ENCODE results near the gene PTPRZ1.

The PTPRZ1 gene

DNA sequence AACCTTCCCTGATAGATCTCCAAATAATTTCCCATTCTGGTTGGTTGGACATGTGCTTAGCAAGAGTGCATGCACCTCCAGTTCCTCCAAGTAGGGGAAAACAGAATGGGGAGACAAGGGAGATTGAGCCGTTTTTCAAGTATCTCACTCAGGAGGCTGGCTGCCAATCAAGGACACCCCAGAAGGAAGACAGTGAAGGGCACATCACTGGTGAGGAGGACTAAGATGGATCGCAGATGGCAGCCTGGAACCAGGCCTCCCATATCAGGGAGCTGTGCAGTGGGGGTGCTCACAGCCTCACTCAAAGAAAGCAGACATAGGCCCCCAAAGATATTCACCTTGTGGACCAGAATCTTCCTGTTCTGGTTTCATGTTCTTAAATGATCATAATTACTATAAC is 31.2 kb downstream of the PTPRZ1 start:
- TF ChIP-seq TCF4 (CRISPR knock-in tag; IDR thresholded peaks at IDR 0.05; ENCODE audit: borderline replicate concordance) (no peak), GLIS3 (CRISPR knock-in tag; IDR thresholded peaks at IDR 0.05) (no peak), ZFP3 (CRISPR knock-in tag; IDR thresholded peaks at IDR 0.05) (no peak), ZNF70 (CRISPR knock-in tag; IDR thresholded peaks at IDR 0.05) (no peak), BACH2 (CRISPR knock-in tag; IDR thresholded peaks at IDR 0.05; ENCODE audit: borderline replicate concordance) (no peak), ZC3H10 (CRISPR knock-in tag; IDR thresholded peaks at IDR 0.05) (no peak), ZNF565 (CRISPR knock-in tag; conservative IDR thresholded peaks at IDR 0.05; ENCODE audit: low read depth) (no peak), PPARA (CRISPR knock-in tag; IDR thresholded peaks at IDR 0.05; ENCODE audit: borderline replicate concordance) (no peak), ZNF8 (CRISPR knock-in tag; IDR thresholded peaks at IDR 0.05) (no peak)
- TF ChIP-seq, protein P1, sequence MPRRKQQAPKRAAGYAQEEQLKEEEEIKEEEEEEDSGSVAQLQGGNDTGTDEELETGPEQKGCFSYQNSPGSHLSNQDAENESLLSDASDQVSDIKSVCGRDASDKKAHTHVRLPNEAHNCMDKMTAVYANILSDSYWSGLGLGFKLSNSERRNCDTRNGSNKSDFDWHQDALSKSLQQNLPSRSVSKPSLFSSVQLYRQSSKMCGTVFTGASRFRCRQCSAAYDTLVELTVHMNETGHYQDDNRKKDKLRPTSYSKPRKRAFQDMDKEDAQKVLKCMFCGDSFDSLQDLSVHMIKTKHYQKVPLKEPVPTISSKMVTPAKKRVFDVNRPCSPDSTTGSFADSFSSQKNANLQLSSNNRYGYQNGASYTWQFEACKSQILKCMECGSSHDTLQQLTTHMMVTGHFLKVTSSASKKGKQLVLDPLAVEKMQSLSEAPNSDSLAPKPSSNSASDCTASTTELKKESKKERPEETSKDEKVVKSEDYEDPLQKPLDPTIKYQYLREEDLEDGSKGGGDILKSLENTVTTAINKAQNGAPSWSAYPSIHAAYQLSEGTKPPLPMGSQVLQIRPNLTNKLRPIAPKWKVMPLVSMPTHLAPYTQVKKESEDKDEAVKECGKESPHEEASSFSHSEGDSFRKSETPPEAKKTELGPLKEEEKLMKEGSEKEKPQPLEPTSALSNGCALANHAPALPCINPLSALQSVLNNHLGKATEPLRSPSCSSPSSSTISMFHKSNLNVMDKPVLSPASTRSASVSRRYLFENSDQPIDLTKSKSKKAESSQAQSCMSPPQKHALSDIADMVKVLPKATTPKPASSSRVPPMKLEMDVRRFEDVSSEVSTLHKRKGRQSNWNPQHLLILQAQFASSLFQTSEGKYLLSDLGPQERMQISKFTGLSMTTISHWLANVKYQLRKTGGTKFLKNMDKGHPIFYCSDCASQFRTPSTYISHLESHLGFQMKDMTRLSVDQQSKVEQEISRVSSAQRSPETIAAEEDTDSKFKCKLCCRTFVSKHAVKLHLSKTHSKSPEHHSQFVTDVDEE (CRISPR knock-in tag; IDR thresholded peaks at IDR 0.05) = no peak
- ATAC-seq = no peak

GRCh38 chr7:121908042-121908441 is 35.1 kb downstream of the PTPRZ1 start:
- ATAC-seq = no peak
- no peak for TF ChIP-seq ZFP3 (CRISPR knock-in tag; IDR thresholded peaks at IDR 0.05)
- no peak for TF ChIP-seq PPARA (CRISPR knock-in tag; IDR thresholded peaks at IDR 0.05; ENCODE audit: borderline replicate concordance)

DNA sequence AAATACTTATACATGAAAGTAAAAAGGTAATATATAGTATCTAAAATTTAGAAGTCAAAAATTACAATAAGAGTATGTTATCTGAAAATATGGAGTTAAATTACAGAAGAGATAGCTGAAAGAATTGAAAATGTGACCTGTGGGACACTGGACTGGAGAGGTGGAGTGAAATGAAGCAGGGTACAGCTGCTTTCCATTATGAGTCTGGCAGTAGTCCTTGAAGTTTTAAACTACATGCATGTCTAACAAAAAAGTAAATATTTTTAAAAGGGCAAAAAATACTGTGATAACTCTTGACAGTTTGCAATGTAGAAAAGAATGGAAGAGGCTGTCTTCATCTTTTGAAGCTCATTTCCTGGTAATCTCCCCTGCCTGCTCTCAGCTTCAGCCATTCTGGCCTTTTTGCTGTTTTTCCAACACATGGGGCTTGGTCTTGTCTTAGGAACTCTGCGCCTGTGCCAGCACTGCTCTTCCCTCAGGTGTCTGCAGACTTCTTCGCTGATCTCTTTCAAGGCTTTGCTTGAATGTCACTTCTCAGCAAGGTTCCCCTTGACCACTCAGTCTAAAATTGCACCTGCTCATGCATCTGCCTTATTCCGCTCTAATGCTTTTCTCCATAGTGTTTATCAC is 36.9 kb downstream of the PTPRZ1 start:
- ATAC-seq = no peak
- TF ChIP-seq, protein P2, sequence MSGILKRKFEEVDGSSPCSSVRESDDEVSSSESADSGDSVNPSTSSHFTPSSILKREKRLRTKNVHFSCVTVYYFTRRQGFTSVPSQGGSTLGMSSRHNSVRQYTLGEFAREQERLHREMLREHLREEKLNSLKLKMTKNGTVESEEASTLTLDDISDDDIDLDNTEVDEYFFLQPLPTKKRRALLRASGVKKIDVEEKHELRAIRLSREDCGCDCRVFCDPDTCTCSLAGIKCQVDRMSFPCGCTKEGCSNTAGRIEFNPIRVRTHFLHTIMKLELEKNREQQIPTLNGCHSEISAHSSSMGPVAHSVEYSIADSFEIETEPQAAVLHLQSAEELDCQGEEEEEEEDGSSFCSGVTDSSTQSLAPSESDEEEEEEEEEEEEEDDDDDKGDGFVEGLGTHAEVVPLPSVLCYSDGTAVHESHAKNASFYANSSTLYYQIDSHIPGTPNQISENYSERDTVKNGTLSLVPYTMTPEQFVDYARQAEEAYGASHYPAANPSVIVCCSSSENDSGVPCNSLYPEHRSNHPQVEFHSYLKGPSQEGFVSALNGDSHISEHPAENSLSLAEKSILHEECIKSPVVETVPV (CRISPR knock-in tag; IDR thresholded peaks at IDR 0.05) = no peak
- TF ChIP-seq TCF4 (CRISPR knock-in tag; IDR thresholded peaks at IDR 0.05; ENCODE audit: borderline replicate concordance) (no peak), CSDC2 (CRISPR knock-in tag; IDR thresholded peaks at IDR 0.05) (no peak), ISL1 (CRISPR knock-in tag; IDR thresholded peaks at IDR 0.05) (no peak), BACH2 (CRISPR knock-in tag; IDR thresholded peaks at IDR 0.05; ENCODE audit: borderline replicate concordance) (no peak), PPARA (CRISPR knock-in tag; IDR thresholded peaks at IDR 0.05; ENCODE audit: borderline replicate concordance) (no peak)

DNA sequence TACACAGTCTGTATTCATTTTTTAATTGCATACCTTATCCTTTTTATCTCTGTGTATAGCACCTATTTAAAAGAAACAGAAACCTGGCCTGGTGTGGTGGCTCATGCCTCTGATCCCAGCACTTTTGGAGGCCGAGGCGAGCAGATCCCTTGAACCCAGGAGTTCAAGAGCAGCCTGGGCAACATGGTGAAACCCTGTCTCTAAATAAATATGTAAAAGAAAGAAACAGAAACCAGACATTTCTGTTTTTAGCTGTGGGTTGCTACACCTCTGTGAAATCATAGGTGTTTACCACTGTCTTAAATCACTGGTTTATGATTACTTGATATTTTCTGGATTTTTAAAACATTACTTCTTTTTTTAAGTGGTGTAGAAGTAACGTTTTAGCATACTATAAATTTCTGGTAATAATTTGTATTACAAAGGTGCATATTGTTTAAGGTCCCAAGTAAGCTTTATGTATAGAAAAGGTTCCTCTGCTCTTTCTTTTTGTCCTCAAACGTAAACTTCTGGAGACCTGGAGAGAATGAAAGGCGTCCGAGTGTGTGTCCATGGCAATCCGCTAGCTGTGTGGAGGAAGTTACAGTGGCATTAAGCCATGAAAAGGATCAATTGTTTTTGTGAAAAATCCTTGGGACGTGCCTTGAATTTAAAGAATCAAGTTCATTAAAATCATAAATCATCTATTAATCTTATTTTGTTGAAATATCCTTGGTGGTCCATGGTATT is 41.1 kb downstream of the PTPRZ1 start:
- no peak for ATAC-seq
- TF ChIP-seq SNAI2 (CRISPR knock-in tag; IDR thresholded peaks at IDR 0.05) (no peak), TOX (CRISPR knock-in tag; IDR thresholded peaks at IDR 0.05; ENCODE audit: borderline replicate concordance) (no peak), RARB (CRISPR knock-in tag; IDR thresholded peaks at IDR 0.05) (no peak), ZNF70 (CRISPR knock-in tag; IDR thresholded peaks at IDR 0.05) (no peak), ZNF565 (CRISPR knock-in tag; conservative IDR thresholded peaks at IDR 0.05; ENCODE audit: low read depth) (no peak)
- TF ChIP-seq, protein P3, sequence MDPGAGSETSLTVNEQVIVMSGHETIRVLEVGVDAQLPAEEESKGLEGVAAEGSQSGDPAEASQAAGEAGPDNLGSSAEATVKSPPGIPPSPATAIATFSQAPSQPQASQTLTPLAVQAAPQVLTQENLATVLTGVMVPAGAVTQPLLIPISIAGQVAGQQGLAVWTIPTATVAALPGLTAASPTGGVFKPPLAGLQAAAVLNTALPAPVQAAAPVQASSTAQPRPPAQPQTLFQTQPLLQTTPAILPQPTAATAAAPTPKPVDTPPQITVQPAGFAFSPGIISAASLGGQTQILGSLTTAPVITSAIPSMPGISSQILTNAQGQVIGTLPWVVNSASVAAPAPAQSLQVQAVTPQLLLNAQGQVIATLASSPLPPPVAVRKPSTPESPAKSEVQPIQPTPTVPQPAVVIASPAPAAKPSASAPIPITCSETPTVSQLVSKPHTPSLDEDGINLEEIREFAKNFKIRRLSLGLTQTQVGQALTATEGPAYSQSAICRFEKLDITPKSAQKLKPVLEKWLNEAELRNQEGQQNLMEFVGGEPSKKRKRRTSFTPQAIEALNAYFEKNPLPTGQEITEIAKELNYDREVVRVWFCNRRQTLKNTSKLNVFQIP (CRISPR knock-in tag; IDR thresholded peaks at IDR 0.05; ENCODE audit: borderline replicate concordance, low read depth) = no peak

- ATAC-seq = no peak
- TF ChIP-seq GLIS3 (CRISPR knock-in tag; IDR thresholded peaks at IDR 0.05) (no peak), OSR1 (CRISPR knock-in tag; IDR thresholded peaks at IDR 0.05) (no peak), ESRRG (CRISPR knock-in tag; IDR thresholded peaks at IDR 0.05) (no peak), SNAI2 (CRISPR knock-in tag; IDR thresholded peaks at IDR 0.05) (no peak), ZFP30 (CRISPR knock-in tag; IDR thresholded peaks at IDR 0.05) (no peak)
- TF ChIP-seq, protein P3 (CRISPR knock-in tag; IDR thresholded peaks at IDR 0.05; ENCODE audit: borderline replicate concordance, low read depth) = no peak
- TF ChIP-seq, protein P1 (CRISPR knock-in tag; IDR thresholded peaks at IDR 0.05) = no peak
These were observed 41.8 kb downstream of the PTPRZ1 start for GRCh38 chr7:121914676-121915279.

Data from SK-N-SH treated with all-trans-retinoic acid at 6 μM for 48 hours (cell line).